GM12872 (cell line): ENCODE results near the gene ARHGEF10L.

ENCODE experiments used
- TF ChIP-seq, protein P1 (sequence below): IDR thresholded peaks from 3 replicates; pipeline ENCODE4 v1.5.1; 2011; ENCODE audit warnings: low read depth, mild to moderate bottlenecking, low read length, moderate library complexity; ENCODE audit not compliant: insufficient read depth

ARHGEF10L gene

DNA sequence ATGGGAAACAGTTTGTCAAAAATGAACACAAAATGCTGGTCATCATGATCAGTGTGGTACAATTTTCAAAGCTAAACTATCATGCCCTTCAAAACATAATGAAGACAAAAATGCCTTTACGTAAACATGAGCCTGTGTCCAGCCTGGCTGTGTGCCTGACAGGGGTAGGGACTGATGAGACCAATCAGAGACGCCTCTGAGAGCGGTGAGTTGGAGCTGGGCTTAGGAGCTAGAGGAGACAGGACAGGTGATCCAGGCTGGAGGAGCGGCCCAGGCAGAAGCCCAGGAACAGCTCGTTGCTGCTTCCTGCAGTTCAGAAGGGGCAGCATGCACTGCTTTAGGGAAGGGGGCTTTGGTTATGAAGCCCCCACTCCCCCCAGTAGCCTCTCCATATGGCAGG, 70.0 kb downstream of the ARHGEF10L start:
- TF ChIP-seq, protein P1, sequence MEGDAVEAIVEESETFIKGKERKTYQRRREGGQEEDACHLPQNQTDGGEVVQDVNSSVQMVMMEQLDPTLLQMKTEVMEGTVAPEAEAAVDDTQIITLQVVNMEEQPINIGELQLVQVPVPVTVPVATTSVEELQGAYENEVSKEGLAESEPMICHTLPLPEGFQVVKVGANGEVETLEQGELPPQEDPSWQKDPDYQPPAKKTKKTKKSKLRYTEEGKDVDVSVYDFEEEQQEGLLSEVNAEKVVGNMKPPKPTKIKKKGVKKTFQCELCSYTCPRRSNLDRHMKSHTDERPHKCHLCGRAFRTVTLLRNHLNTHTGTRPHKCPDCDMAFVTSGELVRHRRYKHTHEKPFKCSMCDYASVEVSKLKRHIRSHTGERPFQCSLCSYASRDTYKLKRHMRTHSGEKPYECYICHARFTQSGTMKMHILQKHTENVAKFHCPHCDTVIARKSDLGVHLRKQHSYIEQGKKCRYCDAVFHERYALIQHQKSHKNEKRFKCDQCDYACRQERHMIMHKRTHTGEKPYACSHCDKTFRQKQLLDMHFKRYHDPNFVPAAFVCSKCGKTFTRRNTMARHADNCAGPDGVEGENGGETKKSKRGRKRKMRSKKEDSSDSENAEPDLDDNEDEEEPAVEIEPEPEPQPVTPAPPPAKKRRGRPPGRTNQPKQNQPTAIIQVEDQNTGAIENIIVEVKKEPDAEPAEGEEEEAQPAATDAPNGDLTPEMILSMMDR = no peak

DNA sequence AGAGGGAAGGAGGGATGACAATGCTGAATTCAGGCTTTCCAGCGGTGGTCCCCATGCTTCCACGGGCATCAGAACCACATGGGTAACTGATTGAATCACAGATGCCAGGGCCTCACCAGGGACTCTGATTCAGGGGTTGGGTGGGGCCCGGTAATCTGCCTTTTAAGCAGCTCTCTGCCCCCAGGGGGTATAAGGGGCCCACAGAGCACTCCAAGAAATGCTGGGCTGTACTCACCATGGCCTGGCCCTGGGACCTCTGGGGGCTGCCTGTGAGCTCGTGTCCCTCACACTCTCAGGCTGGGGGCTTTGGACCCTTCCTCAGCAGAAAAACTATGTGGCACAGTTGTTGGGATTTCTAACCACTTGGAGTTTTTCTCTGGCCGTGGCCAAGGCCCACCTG, 70.6 kb downstream of the ARHGEF10L start:
- TF ChIP-seq, protein P1 = no peak

DNA sequence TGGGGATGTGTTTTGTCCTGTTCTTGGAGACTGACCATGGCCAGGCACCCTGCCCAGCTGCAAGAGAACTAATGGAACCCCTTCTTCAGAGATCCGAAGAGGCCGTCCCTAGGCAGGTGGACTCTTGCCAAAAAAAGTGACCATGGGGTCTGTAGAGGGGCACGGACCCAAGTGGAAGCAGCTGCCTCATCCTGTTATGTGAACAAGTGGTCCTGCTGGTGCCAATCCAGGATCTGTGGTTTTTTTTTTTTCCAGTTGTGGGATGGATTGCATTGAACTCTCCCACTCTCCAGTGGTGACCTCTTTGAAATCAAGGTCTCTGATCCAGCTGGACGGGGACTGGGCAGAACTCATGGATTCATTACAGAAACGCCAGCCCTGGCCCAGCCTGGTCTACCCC, 71.2 kb downstream of the ARHGEF10L start:
- TF ChIP-seq, protein P1 = no peak

DNA sequence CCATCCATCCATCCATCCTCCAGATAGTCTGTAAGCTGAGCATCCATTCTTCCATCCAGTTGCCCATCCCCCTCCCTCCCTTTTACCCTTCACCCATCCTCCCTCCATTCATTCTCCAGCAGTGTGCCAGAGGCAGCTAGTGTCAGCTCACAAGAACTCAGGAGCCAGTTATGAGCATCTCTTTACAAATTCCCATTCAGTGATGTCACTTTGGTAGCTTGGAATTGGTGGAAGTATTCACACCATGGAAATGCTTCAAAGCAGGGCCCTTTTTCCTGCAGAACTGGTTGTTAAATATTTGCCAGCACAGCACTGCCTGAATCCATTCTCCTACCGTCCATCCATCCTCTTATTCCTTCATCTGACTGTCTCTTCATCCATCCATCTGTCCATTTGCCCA, 72.5 kb downstream of the ARHGEF10L start:
- TF ChIP-seq, protein P1 = no peak

DNA sequence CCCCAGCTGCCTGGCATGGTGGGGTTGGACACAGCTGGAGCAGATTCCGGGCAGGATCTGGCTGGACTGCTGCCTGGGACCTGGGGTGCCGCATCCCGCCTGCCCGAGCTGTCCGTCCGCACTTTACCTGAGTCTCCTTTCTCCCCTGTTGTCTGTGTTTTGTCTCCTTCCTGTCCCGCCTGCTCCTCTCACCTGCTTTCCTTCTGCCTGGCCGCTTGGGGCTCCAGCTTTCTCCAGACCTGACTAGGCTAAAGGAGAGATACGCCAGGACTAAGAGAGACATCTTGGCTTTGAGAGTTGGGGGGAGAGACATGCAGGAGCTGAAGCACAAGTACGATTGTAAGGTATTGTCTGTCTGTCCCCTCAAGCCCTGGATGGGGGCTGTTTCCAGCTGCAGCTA, 73.3 kb downstream of the ARHGEF10L start:
- TF ChIP-seq, protein P1 = no peak

DNA sequence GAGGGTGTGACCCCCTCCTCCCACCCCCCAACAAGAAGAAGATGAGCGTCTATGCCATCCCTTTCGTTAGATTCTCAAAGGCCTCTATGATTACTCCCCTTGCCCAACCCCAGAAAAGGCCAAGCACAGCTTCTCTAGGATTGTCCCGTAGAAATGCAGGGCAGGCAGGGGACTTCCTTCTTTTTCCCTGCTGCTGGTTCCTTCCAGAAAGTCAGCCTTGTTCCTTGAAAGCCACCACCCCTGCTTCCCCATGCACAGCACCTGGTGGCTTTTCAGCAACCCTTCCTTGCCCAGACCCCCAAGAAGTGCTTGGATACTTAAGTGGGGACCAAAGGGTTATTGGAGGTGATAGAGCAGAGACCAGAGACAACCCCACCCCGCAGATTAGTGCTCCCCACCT, 75.1 kb downstream of the ARHGEF10L start:
- TF ChIP-seq, protein P1 = no peak

DNA sequence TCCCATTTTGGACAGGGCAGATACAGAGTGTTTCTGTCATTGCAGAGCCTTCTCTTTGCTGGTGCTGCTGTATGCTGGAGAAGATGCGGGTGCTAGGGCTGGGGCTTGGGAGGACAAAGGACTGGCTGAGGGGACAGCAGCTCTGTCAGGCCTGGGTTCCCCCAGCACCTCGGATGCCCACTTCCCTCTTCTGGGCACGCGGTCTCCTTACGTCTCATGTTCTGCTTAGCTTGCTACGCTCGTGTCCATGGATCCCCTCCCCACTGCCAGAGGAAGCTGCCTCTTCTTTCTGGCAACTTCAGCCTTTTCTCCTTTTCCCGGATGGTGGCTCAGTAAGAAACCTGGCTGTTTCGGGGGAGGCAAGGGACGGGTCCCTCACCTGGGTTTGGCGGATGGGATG, 75.7 kb downstream of the ARHGEF10L start:
- TF ChIP-seq, protein P1 = no peak

DNA sequence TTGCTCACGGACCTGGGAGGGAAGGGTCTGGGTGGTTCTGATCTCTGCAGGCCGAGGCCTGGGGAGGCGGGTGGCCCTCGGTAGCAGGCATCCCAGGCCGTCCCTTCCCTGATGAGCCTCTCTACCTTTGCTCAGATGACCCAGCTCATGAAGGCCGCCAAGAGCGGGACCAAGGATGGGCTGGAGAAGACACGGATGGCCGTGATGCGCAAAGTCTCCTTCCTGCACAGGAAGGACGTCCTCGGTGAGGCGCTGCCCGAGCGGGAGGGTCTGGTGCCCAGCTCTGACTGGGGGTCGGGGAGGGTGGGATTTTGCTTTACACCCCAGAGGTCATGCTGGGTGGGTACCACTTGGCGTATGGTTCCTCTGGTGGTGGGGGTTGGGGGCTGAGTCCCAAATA, 76.5 kb downstream of the ARHGEF10L start:
- TF ChIP-seq, protein P1 = no peak
